ENCODE measurements around the gene PERCC1.

PERCC1 gene

GRCh38 chr16:1433756-1434155, 2.9 kb downstream of the PERCC1 start:
- no peak for DNase-seq (ENCODE audit: insufficient read length, low spot score)
- no peak for FAIRE-seq
- TF ChIP-seq CTCF (IDR thresholded peaks at IDR 0.05; ENCODE audit: insufficient read depth, missing control alignments): no peak

GRCh38 chr16:1434644-1435592, 4.0 kb downstream of the PERCC1 start:
- DNase-seq (ENCODE audit: insufficient read length, low spot score) (no peak), FAIRE-seq (no peak)
- no peak for TF ChIP-seq CTCF (IDR thresholded peaks at IDR 0.05; ENCODE audit: insufficient read depth, missing control alignments)

GRCh38 chr16:1435921-1436697, 5.2 kb downstream of the PERCC1 start:
- DNase-seq (ENCODE audit: insufficient read length, low spot score) (no peak), FAIRE-seq (no peak)
- TF ChIP-seq CTCF (IDR thresholded peaks at IDR 0.05; ENCODE audit: insufficient read depth, missing control alignments): no peak

- no peak for FAIRE-seq
- no peak for TF ChIP-seq CTCF (IDR thresholded peaks at IDR 0.05; ENCODE audit: insufficient read depth, missing control alignments)
- DNase-seq (ENCODE audit: insufficient read length, low spot score): no peak
Observed at GRCh38 chr16:1436731-1437355, 6.0 kb downstream of the PERCC1 start.

GRCh38 chr16:1437606-1438005, 6.7 kb downstream of the PERCC1 start:
- DNase-seq (ENCODE audit: insufficient read length, low spot score) (no peak), FAIRE-seq (no peak)
- TF ChIP-seq CTCF (IDR thresholded peaks at IDR 0.05; ENCODE audit: insufficient read depth, missing control alignments): no peak

GRCh38 chr16:1438229-1439057, 7.6 kb downstream of the PERCC1 start:
- no peak for TF ChIP-seq CTCF (IDR thresholded peaks at IDR 0.05; ENCODE audit: insufficient read depth, missing control alignments)
- FAIRE-seq: no peak
- DNase-seq (ENCODE audit: insufficient read length, low spot score): no peak
